Effector CD8-positive, alpha-beta T cell (primary cell): ENCODE results near the gene LRCH2.
"Not testable (repeated sequence)": the region's sequence is repeated elsewhere in the genome, so short reads cannot be mapped to it uniquely, and the experiment has no call there.

Experiments
- DNase-seq: peaks from one replicate; lab custom pipeline; 2025; lab: John Stamatoyannopoulos, UW

The LRCH2 gene

GRCh38 chrX:115214151-115214550 lies 19.7 kb downstream of the LRCH2 start:
- DNase-seq, result no peak

- DNase-seq, result not testable (repeated sequence)
Measured at GRCh38 chrX:115209547-115209946, 24.3 kb downstream of the LRCH2 start.

GRCh38 chrX:115204040-115204439 lies 29.9 kb downstream of the LRCH2 start:
- no peak for DNase-seq

GRCh38 chrX:115192244-115192700 lies 41.6 kb downstream of the LRCH2 start:
- DNase-seq, result no peak

- no peak for DNase-seq
Measured at GRCh38 chrX:115191490-115192243, 42.2 kb downstream of the LRCH2 start.

- no peak for DNase-seq
Measured at GRCh38 chrX:115190636-115191489, 43.0 kb downstream of the LRCH2 start.

GRCh38 chrX:115189646-115190635 lies 44.0 kb downstream of the LRCH2 start:
- no peak for DNase-seq

GRCh38 chrX:115189110-115189509 lies 44.8 kb downstream of the LRCH2 start, which contains the start of gene RBMXL3:
Gene RBMXL3 (plus strand): TSS chrX:115189410. CDS start chrX:115189442, 32 bp downstream.
- DNase-seq, result no peak

- no peak for DNase-seq
Measured at GRCh38 chrX:115183980-115184379, 49.9 kb downstream of the LRCH2 start.

- no peak for DNase-seq
Measured at GRCh38 chrX:115178473-115178872, 55.4 kb downstream of the LRCH2 start.

- DNase-seq, result no peak
Measured at GRCh38 chrX:115177932-115178331, 56.0 kb downstream of the LRCH2 start.

- DNase-seq, result no peak
Measured at GRCh38 chrX:115174548-115174947, 59.3 kb downstream of the LRCH2 start.

- DNase-seq, result no peak
Measured at GRCh38 chrX:115173181-115173580, 60.7 kb downstream of the LRCH2 start.

GRCh38 chrX:115147220-115147619 lies 86.7 kb downstream of the LRCH2 start:
- no peak for DNase-seq

- no peak for DNase-seq
Measured at GRCh38 chrX:115142057-115142456, 91.8 kb downstream of the LRCH2 start.

GRCh38 chrX:115138040-115138439 lies 95.9 kb downstream of the LRCH2 start:
- no peak for DNase-seq

GRCh38 chrX:115134382-115134781 lies 99.5 kb downstream of the LRCH2 start:
- no peak for DNase-seq

GRCh38 chrX:115112411-115112810 lies 121.5 kb downstream of the LRCH2 start:
- no peak for DNase-seq

GRCh38 chrX:115098897-115099296 lies 135.0 kb downstream of the LRCH2 start:
- no peak for DNase-seq

- DNase-seq, result no peak
Measured at GRCh38 chrX:115093191-115093590, 140.7 kb downstream of the LRCH2 start.

- DNase-seq, result no peak
Measured at GRCh38 chrX:115089419-115089818, 144.5 kb downstream of the LRCH2 start.

GRCh38 chrX:115068896-115069295 lies 165.0 kb downstream of the LRCH2 start:
- DNase-seq, result no peak
